MCF 10A (cell line): ENCODE measurements around the gene RAX. TPM values are rescaled to one million over a fixed set of nuclear protein-coding genes. Genes with fewer than 3 reads are reported as not detected.
A peak's percentile ranks its signal among the peaks of the same experiment; 100 is the strongest.

Experiments used
- BruUV-seq: library from RNA; stranded (reverse); fragments of 400-500 nt; replicated peaks from 2 replicates; lab custom pipeline; 2021; lab: Mats Ljungman, UMichigan
- CTCF ChIA-PET: fragments of 300-600 bp; sonication (Branson Sonifier 250); formaldehyde crosslinking; extraction: SDS; loops from one replicate; lab custom pipeline; 2021; ENCODE audit warnings: antibody characterized with exemption, inconsistent platforms; lab: Yijun Ruan, JAX
- POLR2A ChIA-PET: fragments of 300-600, 350-650 bp; sonication (Branson Sonifier 250); formaldehyde crosslinking; extraction: SDS; loops from one replicate; lab custom pipeline; 2020; ENCODE audit warnings: antibody characterized with exemption, inconsistent platforms; lab: Yijun Ruan, JAX
- DNase-seq: peaks from one replicate; pipeline ENCODE4 v3.0.0-alpha.2; 2018; ENCODE audit not compliant: unreplicated experiment
- H3K27ac Mint-ChIP-seq: one replicate; pipeline ENCODE4 v1.8.0; 2022; ENCODE audit warnings: mild to moderate bottlenecking, low read depth, mixed read lengths; ENCODE audit not compliant: unreplicated experiment
- H3K27me3 Mint-ChIP-seq: one replicate; pipeline ENCODE4 v1.8.0; 2022; ENCODE audit warnings: mixed read lengths; ENCODE audit not compliant: insufficient read depth, unreplicated experiment
- H3K36me3 Mint-ChIP-seq: one replicate; pipeline ENCODE4 v1.8.0; 2022; ENCODE audit warnings: mild to moderate bottlenecking, moderate library complexity, mixed read lengths; ENCODE audit not compliant: insufficient read depth, unreplicated experiment
- H3K4me1 Mint-ChIP-seq: one replicate; pipeline ENCODE4 v1.8.0; 2022; ENCODE audit warnings: mixed read lengths; ENCODE audit not compliant: insufficient read depth, unreplicated experiment
- H3K4me3 Mint-ChIP-seq: one replicate; pipeline ENCODE4 v1.8.0; 2022; ENCODE audit warnings: mild to moderate bottlenecking, moderate library complexity, mixed read lengths; ENCODE audit not compliant: unreplicated experiment
- H3K9me3 Mint-ChIP-seq: one replicate; pipeline ENCODE4 v1.8.0; 2022; ENCODE audit warnings: mixed read lengths; ENCODE audit not compliant: unreplicated experiment
- CTCF ChIP-seq: fragments of 200-600 bp; IDR thresholded peaks from one replicate; pipeline ENCODE4 v1.8.0; 2022; ENCODE audit warnings: antibody characterized with exemption, mild to moderate bottlenecking; ENCODE audit not compliant: unreplicated experiment
- intact Hi-C: fragments of 100-400 bp; cut with micrococcal nuclease; formaldehyde crosslinking; loops from 2 replicates; pipeline ENCODE4 v1.14.1; 2022
- total RNA-seq: library from RNA; stranded (reverse); gene quantifications from 2 replicates; pipeline ENCODE4 v1.2.3, GENCODE V29; 2022

Gene RAX
- total RNA-seq, 1 experiment from 2014 or later = not detected

DNA sequence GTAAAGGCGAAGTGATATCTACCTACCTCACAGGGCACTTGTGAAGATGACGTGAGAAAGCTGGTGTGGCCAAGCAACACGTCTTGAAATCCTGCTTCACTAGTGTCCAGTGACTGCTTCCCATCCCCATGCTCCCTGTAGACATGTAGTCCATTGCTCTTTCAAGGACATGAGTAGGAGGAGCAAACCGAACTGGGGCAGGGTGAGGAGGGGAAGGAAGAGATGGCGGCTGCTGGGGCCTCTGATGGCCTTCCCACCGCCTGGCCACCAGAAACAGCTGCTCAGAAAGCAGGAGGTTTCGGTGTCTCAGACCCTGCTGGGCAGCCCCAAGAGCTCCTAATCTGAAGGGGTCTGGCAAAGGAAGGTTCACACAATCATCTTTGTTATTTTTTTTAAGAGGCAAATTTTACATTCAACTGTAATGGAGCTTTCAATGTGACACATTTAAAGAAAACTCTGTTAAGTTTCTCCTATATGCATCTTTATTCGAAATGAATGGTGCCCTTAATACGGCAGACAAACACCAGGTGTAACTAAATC, 30.5 kb upstream of the RAX start:
- no peaks in the 10 kb centered on the region for H3K36me3 Mint-ChIP-seq
- no peaks in the 10 kb centered on the region for H3K9me3 Mint-ChIP-seq
- H3K27ac Mint-ChIP-seq = no peak overlapping the region
- ChIA-PET CTCF (interaction anchor here (0.6 to 2.3 kb wide), 7 partner anchors 11 to 554 kb away, joined by 3 to 15 read pairs (median 3); no protein-coding TSS in a partner anchor), POLR2A (interaction anchor here (1.0 kb wide), 1 partner anchor 10 kb away, joined by 4 read pairs; no protein-coding TSS in a partner anchor)
- H3K27me3 Mint-ChIP-seq = peaks cover 30% of the 10 kb centered on the region
- no peaks in the 10 kb centered on the region for H3K4me1 Mint-ChIP-seq
- intact Hi-C loops = loop anchor here (10.0 kb wide), 1 partner anchor 219 kb away; no protein-coding TSS in a partner anchor
- BruUV-seq = no TSS peak
- no peak overlapping the region for H3K4me3 Mint-ChIP-seq
- TF ChIP-seq CTCF = no peak
- no peak for DNase-seq

- intact Hi-C loops = loop anchor here (10.0 kb wide), 1 partner anchor 218 kb away; no protein-coding TSS in a partner anchor
- Mint-ChIP-seq H3K9me3 (no peaks in the 10 kb centered on the region), H3K4me1 (no peaks in the 10 kb centered on the region), H3K27me3 (peaks cover 30% of the 10 kb centered on the region), H3K27ac (no peak overlapping the region), H3K36me3 (no peaks in the 10 kb centered on the region), H3K4me3 (no peak overlapping the region)
- no peak for TF ChIP-seq CTCF
- ChIA-PET CTCF (interaction anchor here (0.6 to 2.3 kb wide), 6 partner anchors 54 to 948 kb away, joined by 3 to 15 read pairs (median 4); no protein-coding TSS in a partner anchor), POLR2A (no interaction called here)
- BruUV-seq = no TSS peak
- DNase-seq = no peak
Measured at GRCh38 chr18:59303006-59303405, 29.8 kb upstream of the RAX start.

GRCh38 chr18:59301929-59302328, 28.7 kb upstream of the RAX start:
- TF ChIP-seq CTCF = no peak
- Mint-ChIP-seq H3K27ac (no peak overlapping the region), H3K9me3 (no peaks in the 10 kb centered on the region), H3K4me3 (no peak overlapping the region), H3K36me3 (no peaks in the 10 kb centered on the region), H3K4me1 (no peaks in the 10 kb centered on the region), H3K27me3 (peaks cover 25% of the 10 kb centered on the region)
- intact Hi-C loops = loop anchor here (10.0 kb wide), 1 partner anchor 217 kb away; no protein-coding TSS in a partner anchor
- POLR2A ChIA-PET = interaction anchor here (0.6 to 0.9 kb wide), 2 partner anchors 37 to 57 kb away, joined by 3 read pairs; partner anchors contain the start of gene LMAN1
- CTCF ChIA-PET = interaction anchor here (0.9 to 2.3 kb wide), 2 partner anchors 101 to 218 kb away, joined by 3 to 15 read pairs; no protein-coding TSS in a partner anchor
- no peak for DNase-seq
- no TSS peak for BruUV-seq

- intact Hi-C loops = loop anchor here (10.0 kb wide), 1 partner anchor 216 kb away; no protein-coding TSS in a partner anchor
Measured at GRCh38 chr18:59300676-59301285, 27.5 kb upstream of the RAX start.

More at GRCh38 chr18:59300676-59301285, 27.5 kb upstream of the RAX start:
- Mint-ChIP-seq H3K9me3 (no peaks in the 10 kb centered on the region), H3K27me3 (peaks cover 20% of the 10 kb centered on the region), H3K36me3 (no peaks in the 10 kb centered on the region), H3K27ac (no peak overlapping the region), H3K4me3 (no peak overlapping the region), H3K4me1 (no peaks in the 10 kb centered on the region)
- no peak for TF ChIP-seq CTCF
- POLR2A ChIA-PET = no interaction called here
- no TSS peak for BruUV-seq
- DNase-seq = peak; percentile 45
- CTCF ChIA-PET = interaction anchor here (0.5 to 1.5 kb wide), 7 partner anchors 8 to 537 kb away, joined by 3 to 12 read pairs (median 3); no protein-coding TSS in a partner anchor
